Breast epithelium (tissue), 3 donors: ENCODE data around the gene MAP3K7CL.

Experiments used
- POLR2A ChIP-seq: fragments of 450-650 bp; IDR thresholded peaks from one replicate; pipeline ENCODE4 v1.6.1; 2016; ENCODE audit warnings: antibody characterized with exemption, mild to moderate bottlenecking, moderate library complexity
- POLR2AphosphoS5 ChIP-seq, 3 donors: sonication (generic); formaldehyde crosslinking; IDR thresholded peaks; one replicate each; pipeline ENCODE4 v1.6.1; 2017; ENCODE audit warnings: antibody characterized with exemption in 3 of 3
- TF ChIP-seq, protein P1 (sequence below), 3 donors: fragments of 450-650 bp; IDR thresholded peaks; one replicate each; pipeline ENCODE4 v1.5.1; 2016 to 2017; ENCODE audit warnings: antibody characterized with exemption in 3 of 3, mild to moderate bottlenecking in 3 of 3, moderate library complexity in 3 of 3

GRCh38 chr21:29152916-29153315 lies 22.5 kb downstream of the MAP3K7CL start:
- TF ChIP-seq, protein P1, sequence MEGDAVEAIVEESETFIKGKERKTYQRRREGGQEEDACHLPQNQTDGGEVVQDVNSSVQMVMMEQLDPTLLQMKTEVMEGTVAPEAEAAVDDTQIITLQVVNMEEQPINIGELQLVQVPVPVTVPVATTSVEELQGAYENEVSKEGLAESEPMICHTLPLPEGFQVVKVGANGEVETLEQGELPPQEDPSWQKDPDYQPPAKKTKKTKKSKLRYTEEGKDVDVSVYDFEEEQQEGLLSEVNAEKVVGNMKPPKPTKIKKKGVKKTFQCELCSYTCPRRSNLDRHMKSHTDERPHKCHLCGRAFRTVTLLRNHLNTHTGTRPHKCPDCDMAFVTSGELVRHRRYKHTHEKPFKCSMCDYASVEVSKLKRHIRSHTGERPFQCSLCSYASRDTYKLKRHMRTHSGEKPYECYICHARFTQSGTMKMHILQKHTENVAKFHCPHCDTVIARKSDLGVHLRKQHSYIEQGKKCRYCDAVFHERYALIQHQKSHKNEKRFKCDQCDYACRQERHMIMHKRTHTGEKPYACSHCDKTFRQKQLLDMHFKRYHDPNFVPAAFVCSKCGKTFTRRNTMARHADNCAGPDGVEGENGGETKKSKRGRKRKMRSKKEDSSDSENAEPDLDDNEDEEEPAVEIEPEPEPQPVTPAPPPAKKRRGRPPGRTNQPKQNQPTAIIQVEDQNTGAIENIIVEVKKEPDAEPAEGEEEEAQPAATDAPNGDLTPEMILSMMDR (IDR thresholded peaks at IDR 0.05), result no peak
- TF ChIP-seq POLR2A (no peak), POLR2AphosphoS5 (IDR thresholded peaks at IDR 0.05) (no peak)
